Fibroblast of lung (primary cell): Measurements from ENCODE around the gene DHRS2.

Experiments
- CTCF ChIP-seq, 2 donors: IDR thresholded peaks in 1 of 2; conservative IDR thresholded peaks in 1 of 2; 1 replicate in 1 of 2; 2 replicates in 1 of 2; pipeline ENCODE4 v1.5.1; 2011 to 2012; ENCODE audit warnings: low read length in 2 of 2, control low read depth in 1 of 2, inconsistent platforms in 1 of 2, low read depth in 1 of 2, mild to moderate bottlenecking in 1 of 2
- EZH2 ChIP-seq: IDR thresholded peaks from 2 replicates; pipeline ENCODE4 v1.5.1; 2012; ENCODE audit warnings: low read length, control low read depth, mild to moderate bottlenecking; ENCODE audit errors: missing control alignments

DNA sequence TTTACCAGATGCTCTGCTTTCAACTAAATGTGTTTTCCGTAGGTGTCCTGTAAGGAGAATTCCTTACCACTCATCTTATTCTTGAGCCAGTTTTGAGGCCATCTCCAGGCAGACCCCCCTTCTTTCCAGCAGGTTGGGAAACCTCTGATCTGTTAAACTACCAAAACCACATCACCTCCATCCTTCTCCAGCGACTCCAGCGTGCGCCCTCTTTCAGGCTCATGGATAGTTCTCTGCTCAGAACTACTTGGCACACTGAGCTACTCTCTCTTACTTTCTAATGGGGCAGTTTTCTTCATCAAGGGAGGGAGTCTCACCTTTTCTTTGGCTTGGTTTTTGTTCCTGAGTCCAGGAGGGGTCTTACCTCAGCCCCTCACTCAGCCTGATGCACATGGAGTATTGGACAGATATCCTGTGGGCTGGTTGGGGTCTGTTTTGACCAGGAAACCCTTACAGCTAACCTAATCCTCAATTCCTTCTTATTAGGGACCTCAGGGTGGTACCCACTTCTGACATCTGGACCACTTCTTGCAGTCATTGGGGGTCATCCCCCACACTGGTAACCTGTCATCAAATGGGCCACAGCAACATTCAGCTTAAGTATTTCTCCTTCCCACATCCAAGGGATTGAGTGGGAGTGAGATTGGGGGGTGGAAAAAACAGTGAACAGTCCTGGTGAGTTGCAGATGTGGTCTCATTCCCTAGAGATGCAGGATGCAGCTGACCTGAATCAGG, 5.2 kb downstream of the DHRS2 start:
- TF ChIP-seq EZH2 (no peak), CTCF (conservative IDR thresholded peaks at IDR 0.05 in 1 of 2, IDR thresholded peaks at IDR 0.05 in 1 of 2; ENCODE audit: low read depth in 1 of 2, low read length in 2 of 2) (no peak)
